Subcutaneous adipose tissue (tissue), 4 donors: Measurements from ENCODE around the gene NAA60. TPM values are rescaled to one million over a fixed set of nuclear protein-coding genes. Genes with fewer than 3 reads are reported as not detected.

Source experiments
- total RNA-seq, 4 donors: library from RNA; depleted of rRNA; stranded (reverse); fragments of >200 nt; gene quantifications; one replicate each; pipeline ENCODE4 v1.1.0, GENCODE V29; 2016
- TF ChIP-seq, protein P1 (sequence below): fragments of 450-650 bp; IDR thresholded peaks from one replicate; pipeline ENCODE4 v1.5.1; 2016; ENCODE audit warnings: low read depth, mild to moderate bottlenecking, control low read depth, antibody characterized with exemption, moderate library complexity

The NAA60 gene
- total RNA-seq, 4 donors from 2014 or later, result 17.6 to 43.0 (median 20.8) TPM

- TF ChIP-seq, protein P1, sequence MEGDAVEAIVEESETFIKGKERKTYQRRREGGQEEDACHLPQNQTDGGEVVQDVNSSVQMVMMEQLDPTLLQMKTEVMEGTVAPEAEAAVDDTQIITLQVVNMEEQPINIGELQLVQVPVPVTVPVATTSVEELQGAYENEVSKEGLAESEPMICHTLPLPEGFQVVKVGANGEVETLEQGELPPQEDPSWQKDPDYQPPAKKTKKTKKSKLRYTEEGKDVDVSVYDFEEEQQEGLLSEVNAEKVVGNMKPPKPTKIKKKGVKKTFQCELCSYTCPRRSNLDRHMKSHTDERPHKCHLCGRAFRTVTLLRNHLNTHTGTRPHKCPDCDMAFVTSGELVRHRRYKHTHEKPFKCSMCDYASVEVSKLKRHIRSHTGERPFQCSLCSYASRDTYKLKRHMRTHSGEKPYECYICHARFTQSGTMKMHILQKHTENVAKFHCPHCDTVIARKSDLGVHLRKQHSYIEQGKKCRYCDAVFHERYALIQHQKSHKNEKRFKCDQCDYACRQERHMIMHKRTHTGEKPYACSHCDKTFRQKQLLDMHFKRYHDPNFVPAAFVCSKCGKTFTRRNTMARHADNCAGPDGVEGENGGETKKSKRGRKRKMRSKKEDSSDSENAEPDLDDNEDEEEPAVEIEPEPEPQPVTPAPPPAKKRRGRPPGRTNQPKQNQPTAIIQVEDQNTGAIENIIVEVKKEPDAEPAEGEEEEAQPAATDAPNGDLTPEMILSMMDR, result no peak
Observed at GRCh38 chr16:3431779-3432219, 11.7 kb upstream of the NAA60 start.

- TF ChIP-seq, protein P1, result no peak
Observed at GRCh38 chr16:3434373-3434772, 9.1 kb upstream of the NAA60 start.

GRCh38 chr16:3439637-3440036 is 3.8 kb upstream of the NAA60 start:
- TF ChIP-seq, protein P1, result no peak

- TF ChIP-seq, protein P1, result no peak
Observed at GRCh38 chr16:3444032-3444388, 530 bp downstream of the NAA60 start.

DNA sequence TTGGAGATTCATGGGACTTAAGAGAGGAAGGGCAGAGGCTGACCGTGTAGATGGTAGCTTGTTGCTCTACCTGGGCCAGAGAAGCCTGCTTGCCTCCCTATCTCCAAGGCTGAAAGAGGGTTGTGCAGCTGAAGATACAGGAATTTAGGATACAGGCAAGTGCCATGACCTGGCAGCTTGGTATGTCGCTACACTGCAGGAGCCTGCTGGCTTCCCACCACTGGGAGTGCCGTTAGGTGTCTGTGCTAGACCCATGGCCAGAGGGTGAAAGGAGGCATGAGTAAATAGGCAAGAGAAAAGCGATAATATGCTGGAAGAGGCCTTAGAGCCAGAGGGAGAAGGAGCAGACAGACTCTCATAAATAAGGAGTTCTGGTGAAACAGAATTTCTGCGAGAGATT is 10.6 kb downstream of the NAA60 start:
- TF ChIP-seq, protein P1, result no peak

DNA sequence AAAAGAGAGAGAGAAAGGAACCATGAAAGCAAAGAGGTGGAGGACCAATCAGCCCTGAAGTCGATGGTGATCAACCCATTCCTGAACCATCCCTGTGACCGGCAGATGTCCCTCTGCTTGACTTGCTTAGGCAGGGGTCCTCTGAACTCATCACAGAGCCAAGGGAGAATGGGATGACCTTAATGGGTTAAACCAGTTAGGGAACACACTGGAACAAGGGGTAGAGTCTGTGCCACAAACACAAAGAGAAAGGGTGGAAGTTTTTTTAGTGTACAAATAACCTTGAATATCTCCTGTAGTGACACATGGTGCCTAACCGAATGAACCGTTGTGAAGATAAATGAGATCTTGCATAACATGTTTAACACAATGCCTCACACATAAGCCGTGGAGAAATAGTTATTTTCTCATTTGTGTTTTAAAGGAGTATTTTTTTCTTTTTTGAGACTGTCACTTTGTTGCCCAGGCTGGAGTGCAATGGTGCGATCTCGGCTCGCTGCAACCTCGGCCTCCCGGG is 11.2 kb downstream of the NAA60 start:
- TF ChIP-seq, protein P1, result no peak

- TF ChIP-seq, protein P1, result no peak
Observed at GRCh38 chr16:3457434-3458252, 14.2 kb downstream of the NAA60 start.
